CD14-positive monocyte (primary cell): ENCODE data around the gene B4GALT1. TPM values are rescaled to one million over a fixed set of nuclear protein-coding genes. Genes with fewer than 3 reads are reported as not detected.

ENCODE experiments used
- DNase-seq, 3 donors: peaks; one replicate each; pipeline ENCODE4 v3.0.0-alpha.2; 2011 to 2022
- H2AFZ ChIP-seq: 2 replicates; pipeline ENCODE4 v1.6.0; 2012; ENCODE audit warnings: mild to moderate bottlenecking, low read depth, low read length, inconsistent platforms; ENCODE audit not compliant: insufficient read depth, poor library complexity, severe bottlenecking
- H3K27ac ChIP-seq, 2 donors: 1 replicate in 1 of 2; 2 replicates in 1 of 2; pipeline ENCODE4 v1.5.1; 2012 to 2013; ENCODE audit warnings: low read length in 2 of 2, control low read depth in 1 of 2, inconsistent platforms in 1 of 2, low read depth in 1 of 2, mild to moderate bottlenecking in 1 of 2
- H3K27me3 ChIP-seq, 2 donors: one replicate each; pipeline versions ENCODE4 v1.6.0 to v1.6.1; 2011 to 2013; ENCODE audit warnings: low read length in 2 of 2; ENCODE audit not compliant: control insufficient read depth in 2 of 2, insufficient read depth in 2 of 2
- H3K36me3 ChIP-seq, 2 donors: replicated peaks in 1 of 2; 1 replicate in 1 of 2; 2 replicates in 1 of 2; pipeline versions ENCODE4 v1.5.1 to v1.6.1; 2012 to 2013; ENCODE audit warnings: low read length in 2 of 2, control low read depth in 1 of 2, inconsistent platforms in 1 of 2, mild to moderate bottlenecking in 1 of 2; ENCODE audit not compliant: insufficient read depth in 2 of 2, control insufficient read depth in 1 of 2
- H3K4me1 ChIP-seq, 2 donors: 1 replicate in 1 of 2; 2 replicates in 1 of 2; pipeline versions ENCODE4 v1.5.1 to v1.6.1; 2012 to 2013; ENCODE audit warnings: low read length in 2 of 2, control low read depth in 1 of 2, inconsistent platforms in 1 of 2, mild to moderate bottlenecking in 1 of 2, moderate library complexity in 1 of 2; ENCODE audit not compliant: insufficient read depth in 2 of 2, control insufficient read depth in 1 of 2
- H3K4me2 ChIP-seq: replicated peaks from 2 replicates; pipeline ENCODE3; 2012; ENCODE audit warnings: low read length, moderate library complexity, mild to moderate bottlenecking; ENCODE audit not compliant: poor library complexity, severe bottlenecking; ENCODE audit errors: extremely low read depth
- H3K4me3 ChIP-seq, 3 experiments: fragments of 200-600 bp in 1 of 3; sonication (generic) in 1 of 3; replicated peaks in 1 of 3; 1 replicate in 2 of 3; 2 replicates in 1 of 3; pipeline ENCODE4 v1.5.1; 2011 to 2013; ENCODE audit warnings: low read length in 3 of 3, mild to moderate bottlenecking in 3 of 3, control low read depth in 2 of 3, low read depth in 2 of 3, inconsistent platforms in 1 of 3, moderate library complexity in 1 of 3
- H3K79me2 ChIP-seq: 2 replicates; pipeline ENCODE4 v1.6.0; 2012; ENCODE audit warnings: mild to moderate bottlenecking, control low read depth, inconsistent platforms, low read length, moderate library complexity; ENCODE audit not compliant: insufficient read depth
- H3K9ac ChIP-seq: 2 replicates; pipeline ENCODE4 v1.6.0; 2017; ENCODE audit warnings: low read length, mild to moderate bottlenecking; ENCODE audit not compliant: insufficient read depth, poor library complexity, severe bottlenecking
- H3K9me3 ChIP-seq, 2 donors: replicated peaks in 1 of 2; 1 replicate in 1 of 2; 2 replicates in 1 of 2; pipeline versions ENCODE4 v1.5.1 to v1.6.1; 2012 to 2013; ENCODE audit warnings: low read length in 2 of 2, control low read depth in 1 of 2; ENCODE audit not compliant: control insufficient read depth in 1 of 2, insufficient read depth in 1 of 2
- H4K20me1 ChIP-seq: 2 replicates; pipeline ENCODE4 v1.6.0; 2012; ENCODE audit warnings: mild to moderate bottlenecking, low read length, control low read depth, moderate library complexity; ENCODE audit not compliant: insufficient read depth
- H3K27ac Mint-ChIP-seq, 7 donors: one replicate each; pipeline ENCODE4 v1.8.0; 2020; ENCODE audit warnings: mild to moderate bottlenecking in 7 of 7, mixed read lengths in 7 of 7, moderate library complexity in 6 of 7, inconsistent platforms in 2 of 7
- H3K27me3 Mint-ChIP-seq, 3 donors: one replicate each; pipeline ENCODE4 v1.8.0; 2021 to 2022; ENCODE audit warnings: low read depth in 3 of 3, mild to moderate bottlenecking in 3 of 3, mixed read lengths in 3 of 3, moderate library complexity in 3 of 3, inconsistent platforms in 1 of 3
- H3K36me3 Mint-ChIP-seq, 2 donors: one replicate each; pipeline ENCODE4 v1.8.0; 2020; ENCODE audit warnings: mixed read lengths in 2 of 2, inconsistent platforms in 1 of 2, mild to moderate bottlenecking in 1 of 2
- H3K4me1 Mint-ChIP-seq: one replicate; pipeline ENCODE4 v1.8.0; 2020; ENCODE audit warnings: mild to moderate bottlenecking, mixed read lengths
- H3K4me3 Mint-ChIP-seq, 2 donors: one replicate each; pipeline ENCODE4 v1.8.0; 2020; ENCODE audit warnings: mild to moderate bottlenecking in 2 of 2, mixed read lengths in 2 of 2, moderate library complexity in 1 of 2
- H3K9me3 Mint-ChIP-seq, 7 donors: one replicate each; pipeline ENCODE4 v1.8.0; 2020 to 2022; ENCODE audit warnings: mixed read lengths in 7 of 7, mild to moderate bottlenecking in 6 of 7, moderate library complexity in 6 of 7, inconsistent platforms in 2 of 7
- CTCF ChIP-seq: fragments of 200-600 bp; IDR thresholded peaks from one replicate; pipeline ENCODE4 v1.8.0; 2022; ENCODE audit warnings: antibody characterized with exemption, mild to moderate bottlenecking
- WGBS: methylation state at CpG from one replicate; pipeline ENCODE4 v1.1.5; 2013; ENCODE audit warnings: missing lambda C conversion rate; ENCODE audit not compliant: insufficient coverage; 5-methylcytosine and 5-hydroxymethylcytosine counted together
- intact Hi-C, 2 donors: fragments of 100-400 bp; cut with micrococcal nuclease; formaldehyde crosslinking; loops; one replicate each; pipeline versions ENCODE4 v1.15.0 to v1.15.1; 2023
- polyA plus RNA-seq, 3 donors: library from polyadenylated mRNA; depleted of rRNA in 1 of 3; unstranded in 2 of 3; stranded (reverse) in 1 of 3; fragments of 300-500 nt in 2 of 3; fragments of >200 nt in 1 of 3; fragmentation: Illumina TruSeq in 2 of 3; gene quantifications; 1 replicate in 2 of 3; 2 replicates in 1 of 3; pipeline ENCODE4 v1.2.3, GENCODE V29; 2012 to 2021

Gene B4GALT1
- polyA plus RNA-seq, 3 donors, result 27.6 to 53.7 (median 38.6) TPM

DNA sequence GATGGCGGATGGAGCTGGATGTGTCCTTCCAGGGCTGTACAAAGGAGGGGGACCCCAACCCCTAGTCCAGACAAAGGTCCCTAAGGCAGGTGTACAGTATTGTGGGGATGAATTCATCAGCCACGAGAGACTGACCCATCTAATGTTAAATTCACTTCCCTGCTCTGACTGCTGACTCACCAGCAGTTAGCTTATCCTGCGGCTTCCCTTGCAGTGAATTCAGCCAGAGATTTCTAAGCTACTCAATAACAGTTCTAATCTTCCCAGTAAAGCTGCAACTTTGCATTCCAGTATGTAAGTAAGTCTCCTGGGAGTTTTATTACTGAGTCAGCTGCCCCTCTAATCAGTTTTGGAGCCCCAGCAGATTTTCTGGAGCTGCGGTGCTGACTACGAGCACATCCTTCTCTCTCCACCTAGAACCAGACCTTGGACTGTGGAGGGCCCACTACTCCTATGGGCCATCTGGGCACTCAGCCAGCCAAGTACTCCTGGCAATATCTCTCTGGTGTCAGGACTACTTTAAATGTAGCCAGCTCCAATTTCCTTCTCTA is 16.1 kb downstream of the B4GALT1 start:
- no peaks in the 10 kb centered on the region for H3K36me3 ChIP-seq
- peaks cover 0 to 2% (median 1%) of the 10 kb centered on the region in 3 donors for H3K27me3 Mint-ChIP-seq
- no peak overlapping the region for H2AFZ ChIP-seq
- peaks cover 83% of the 10 kb centered on the region for H3K4me1 Mint-ChIP-seq
- peaks cover 96% of the 10 kb centered on the region for H4K20me1 ChIP-seq
- peaks cover 15 to 26% of the 10 kb centered on the region in 2 donors for H3K36me3 Mint-ChIP-seq
- H3K9me3 ChIP-seq, result no peaks in the 10 kb centered on the region
- peaks cover 97% of the 10 kb centered on the region for H3K79me2 ChIP-seq
- WGBS, result 40% methylated on average over 1 of the region's 5 CpGs
- no peak for TF ChIP-seq CTCF
- H3K4me3 ChIP-seq, result peak overlapping the region in 1 of 3 experiments; percentile 19
- peak in 2 of 3 donors; percentile 50 to 63 for DNase-seq
- H3K27ac ChIP-seq, result peak overlapping the region; percentile 43 to 62
- H3K4me1 ChIP-seq, result peaks cover 57 to 81% of the 10 kb centered on the region in 2 donors
- no peak overlapping the region for H3K9ac ChIP-seq
- intact Hi-C loops, result no loop called here
- no peaks in the 10 kb centered on the region for H3K27me3 ChIP-seq
- peak overlapping the region; percentile 54 to 99 (median 80) for H3K27ac Mint-ChIP-seq
- H3K4me3 Mint-ChIP-seq, result peak overlapping the region in 1 of 2 donors; percentile 32
- peak overlapping the region; percentile 29 for H3K4me2 ChIP-seq
- no peaks in the 10 kb centered on the region for H3K9me3 Mint-ChIP-seq

GRCh38 chr9:33148367-33149014 is 18.6 kb downstream of the B4GALT1 start:
- peak overlapping the region in 5 of 7 donors; percentile 50 to 81 (median 75) for H3K27ac Mint-ChIP-seq
- Histone ChIP-seq H3K4me1 (peaks cover 62 to 83% of the 10 kb centered on the region in 2 donors), H3K4me3 (peak overlapping the region in 1 of 3 experiments; percentile 14), H2AFZ (no peak overlapping the region), H3K9ac (no peak overlapping the region), H3K27me3 (no peaks in the 10 kb centered on the region), H3K36me3 (no peaks in the 10 kb centered on the region), H3K79me2 (peaks cover 100% of the 10 kb centered on the region), H3K4me2 (peak overlapping the region; percentile 23), H3K9me3 (no peaks in the 10 kb centered on the region), H4K20me1 (peaks cover 99% of the 10 kb centered on the region), H3K27ac (peak overlapping the region in 1 of 2 donors; percentile 52)
- WGBS, result no CpG with 5 or more reads among the region's 4 CpGs
- H3K4me1 Mint-ChIP-seq, result peaks cover 84% of the 10 kb centered on the region
- H3K36me3 Mint-ChIP-seq, result peaks cover 11 to 24% of the 10 kb centered on the region in 2 donors
- intact Hi-C loops, result no loop called here
- no peak overlapping the region for H3K4me3 Mint-ChIP-seq
- peaks cover 0 to 1% (median 0%) of the 10 kb centered on the region in 3 donors for H3K27me3 Mint-ChIP-seq
- DNase-seq, result peak in 1 of 3 donors; percentile 38
- no peak for TF ChIP-seq CTCF
- no peaks in the 10 kb centered on the region for H3K9me3 Mint-ChIP-seq
